ENCODE data around the gene CDPF1.
"Not testable (repeated sequence)": the region's sequence is repeated elsewhere in the genome, so short reads cannot be mapped to it uniquely, and the experiment has no call there.

CDPF1 gene

DNA sequence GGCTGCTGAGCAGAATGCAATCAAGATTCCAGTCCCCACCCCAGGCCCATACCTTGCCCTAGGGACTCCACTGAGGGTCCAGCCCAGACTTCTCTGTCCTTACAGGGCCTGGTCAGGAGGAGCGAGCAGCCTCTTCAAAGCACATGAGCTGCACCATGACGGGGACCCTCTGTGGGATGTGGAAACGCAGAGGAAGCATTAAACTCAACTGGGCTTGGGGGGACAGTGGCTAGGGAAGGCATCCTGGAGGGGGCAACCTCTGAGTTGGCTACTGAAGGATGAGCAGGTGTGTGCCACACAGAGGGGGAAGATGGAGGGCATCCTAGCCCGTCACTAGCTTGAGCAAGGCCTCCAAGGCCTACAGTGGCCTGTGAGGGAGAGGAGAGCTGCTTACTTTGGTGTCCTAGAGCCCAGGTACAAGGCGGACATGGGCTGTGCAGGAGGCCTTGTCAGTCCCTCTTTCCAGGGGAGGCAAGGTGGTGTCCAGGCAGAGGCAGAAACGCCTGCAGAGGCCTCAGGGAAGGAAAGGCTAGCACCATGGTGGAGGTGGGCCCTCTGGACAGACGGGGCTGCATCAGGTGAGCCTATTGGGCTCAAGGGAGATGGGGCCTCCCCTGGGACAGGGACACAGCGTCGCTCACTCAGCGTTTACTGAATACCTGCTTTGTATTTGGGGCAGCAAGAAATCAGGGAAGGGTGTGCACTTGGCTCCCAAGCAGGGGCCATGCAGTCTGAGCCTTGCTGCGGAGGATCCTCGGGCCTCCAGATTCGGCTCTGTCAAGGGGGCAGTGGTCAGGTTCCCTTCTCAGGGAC lies 32.0 kb upstream of the CDPF1 start:
- DNase-seq: no peak

DNA sequence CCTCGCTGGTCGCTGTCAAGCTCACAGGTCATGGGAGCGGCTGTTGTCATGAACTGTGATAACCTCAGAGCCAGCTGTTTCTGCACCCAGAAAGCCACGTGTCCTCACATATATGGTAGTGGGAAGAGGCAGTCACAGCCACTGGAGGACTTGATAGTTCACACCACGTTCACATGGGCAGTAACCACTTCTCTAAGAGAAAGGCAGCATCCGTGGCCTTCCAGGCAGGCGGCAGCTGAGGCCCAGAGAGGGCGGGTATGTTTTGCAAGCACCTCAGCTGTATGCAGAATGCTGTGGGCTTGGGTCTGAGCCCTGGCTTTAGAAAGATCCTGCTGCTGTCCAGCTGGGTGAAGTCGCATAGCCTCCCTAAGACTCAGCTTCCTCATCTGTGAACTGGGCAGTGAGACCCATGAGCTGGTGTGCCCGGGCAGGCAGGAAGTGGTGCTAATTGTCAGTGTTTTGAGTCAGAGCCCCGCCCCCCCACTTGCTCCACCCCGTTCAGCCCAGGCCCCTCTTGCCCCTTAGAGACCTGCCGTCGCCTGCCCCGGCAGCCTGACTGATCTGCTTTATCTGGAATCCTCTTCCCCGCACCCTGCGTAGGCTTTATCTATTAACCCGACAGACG lies 31.0 kb upstream of the CDPF1 start:
- no peak for DNase-seq

DNA sequence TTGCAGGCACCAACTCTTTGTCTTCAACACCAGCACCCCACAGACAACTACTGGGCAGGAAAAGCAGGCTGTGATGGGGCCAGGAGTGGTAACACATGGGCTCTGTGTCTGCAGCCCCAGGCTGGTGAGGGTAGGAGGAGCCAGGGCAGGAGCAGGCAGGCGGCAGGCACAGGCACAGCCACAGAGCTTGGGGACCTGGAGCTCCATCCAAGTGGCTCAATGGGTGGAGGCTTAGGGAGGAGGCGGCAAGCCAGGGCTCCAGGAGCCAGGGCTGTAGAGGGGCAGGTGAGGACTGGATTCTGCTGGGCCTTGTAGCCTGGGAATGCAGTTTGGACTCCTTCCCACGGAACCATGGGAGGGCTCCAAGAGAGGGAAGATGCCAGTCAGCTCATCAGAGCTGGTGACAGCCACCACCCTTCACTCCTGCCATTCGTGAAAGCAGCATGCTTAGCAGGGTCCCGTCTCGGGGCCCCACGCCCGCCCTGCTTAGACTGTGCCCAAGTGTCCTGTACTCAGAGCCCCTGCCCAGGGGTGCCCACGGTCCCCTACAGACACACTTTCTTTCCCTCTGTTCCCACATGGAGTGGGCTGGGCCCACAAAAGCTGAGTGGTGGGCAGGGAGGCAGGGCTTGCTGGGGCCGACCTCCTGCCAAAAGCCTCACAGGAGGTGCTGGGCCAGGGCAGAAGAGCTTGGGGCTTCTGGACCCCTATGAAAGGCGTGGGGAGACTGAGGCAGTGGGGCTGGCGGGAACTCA lies 30.1 kb upstream of the CDPF1 start:
- DNase-seq: no peak

DNA sequence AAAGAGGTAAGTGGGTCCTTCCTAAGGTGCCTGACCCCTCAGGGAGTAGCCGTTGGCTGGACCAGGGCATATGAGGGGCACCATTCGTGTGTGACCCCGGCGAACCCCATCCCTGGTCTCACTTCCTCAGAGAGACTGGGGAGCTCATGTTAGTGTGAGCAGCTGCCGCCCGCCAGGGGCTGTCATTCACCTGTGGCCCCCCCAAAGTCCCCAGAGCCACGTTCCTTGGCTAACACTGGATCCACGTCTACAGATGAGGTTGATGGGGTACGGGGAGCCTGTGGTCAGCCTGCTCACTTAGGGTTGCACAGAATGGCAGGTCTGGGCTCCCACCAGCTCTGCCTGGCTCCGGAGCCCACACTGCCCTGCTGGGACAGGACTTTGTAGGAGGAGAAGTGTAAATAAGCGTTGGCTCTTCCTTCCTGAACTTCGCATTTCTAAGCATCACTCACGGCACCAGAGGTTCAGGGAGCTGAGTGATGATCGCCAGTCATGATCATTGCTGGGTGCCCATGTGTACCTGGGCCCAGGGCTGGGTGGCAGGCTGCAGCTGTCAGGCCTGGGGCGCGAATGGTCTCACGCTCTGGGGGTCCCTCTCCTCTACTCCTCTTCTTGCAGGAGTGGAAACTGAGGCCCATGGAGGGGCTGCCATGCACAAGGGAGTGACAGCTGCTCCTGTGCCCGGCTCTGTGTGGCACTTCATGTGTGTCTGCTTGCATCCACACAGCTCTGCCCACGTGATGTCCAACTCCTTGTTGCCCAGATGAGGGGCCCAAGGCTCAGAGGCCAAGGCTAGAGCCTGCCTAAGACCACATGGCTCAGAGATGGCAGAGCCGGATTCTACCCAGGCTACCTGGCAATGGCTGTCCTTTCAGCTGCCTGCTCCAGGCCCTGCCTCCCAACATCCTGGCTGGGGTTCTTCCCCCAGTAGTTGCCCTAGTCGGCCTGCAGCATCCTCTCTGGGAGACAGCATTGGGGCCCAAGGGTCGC lies 28.9 kb upstream of the CDPF1 start:
- DNase-seq: no peak

DNA sequence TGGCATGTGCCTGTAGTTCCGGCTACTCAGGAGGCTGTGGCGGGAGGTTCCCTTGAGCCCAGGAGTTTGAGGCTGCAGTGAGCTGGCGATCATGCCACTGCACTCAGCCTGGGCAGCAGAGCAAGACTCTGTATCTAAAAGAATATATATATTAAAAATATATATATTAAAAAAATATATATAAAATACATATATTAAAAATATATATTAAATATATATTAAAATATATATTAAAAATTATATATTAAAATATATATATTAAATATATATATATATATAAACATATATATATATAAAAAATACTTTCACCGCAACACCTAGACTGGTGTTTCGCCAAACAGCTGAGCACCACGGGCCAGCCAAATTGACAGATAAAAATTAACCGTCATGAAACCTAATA lies 26.5 kb upstream of the CDPF1 start:
- no peak for DNase-seq

DNA sequence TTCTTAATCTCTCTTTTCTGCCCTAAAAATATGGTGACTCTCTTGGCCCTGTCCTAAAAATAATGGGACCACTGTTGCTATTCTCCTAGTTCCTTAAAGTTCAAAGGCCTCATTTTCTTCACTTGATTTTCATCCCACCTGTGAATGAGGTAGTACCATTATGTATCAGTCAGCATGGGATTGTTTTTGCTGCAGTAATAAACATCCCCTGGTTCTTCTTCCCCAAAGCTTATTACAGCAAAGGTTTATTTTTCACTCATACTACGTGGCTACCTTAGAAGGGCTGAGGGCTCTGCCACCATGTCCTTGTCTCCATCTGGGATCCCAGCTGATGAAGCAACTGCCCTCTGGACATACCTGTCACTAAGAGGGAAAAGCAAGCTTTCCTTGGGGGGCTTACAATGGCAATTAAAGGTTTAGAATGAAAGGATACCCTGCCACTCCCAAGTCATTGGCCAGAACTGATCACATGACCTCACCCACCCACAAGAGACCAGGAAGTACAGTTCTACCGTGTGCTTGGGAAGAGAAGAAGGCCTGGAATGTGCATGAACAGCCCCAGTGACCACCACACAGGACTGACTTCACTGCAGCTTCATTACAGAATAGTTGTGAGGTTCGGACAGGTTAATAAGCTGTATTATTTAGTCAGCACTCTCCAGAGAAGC lies 25.5 kb upstream of the CDPF1 start:
- DNase-seq: no peak

DNA sequence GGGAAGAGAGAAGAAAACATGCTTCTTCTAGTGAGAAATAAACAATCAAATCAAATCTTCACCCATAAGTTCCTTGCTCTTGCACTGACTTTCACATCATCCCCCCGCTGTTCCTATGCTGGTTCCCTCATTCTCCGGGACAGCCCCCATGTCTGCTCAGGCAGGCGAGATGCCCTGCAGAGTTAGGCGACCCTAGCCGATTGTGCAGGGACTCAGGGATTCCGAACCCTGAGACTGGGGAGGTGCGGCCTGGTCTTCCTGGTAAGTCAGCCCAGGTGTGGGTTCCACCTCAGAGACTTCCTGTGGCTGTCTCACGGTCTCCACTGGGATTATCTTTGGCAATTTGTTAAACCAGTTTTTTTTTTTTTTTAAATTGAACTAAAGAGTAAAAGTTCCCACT lies 24.3 kb upstream of the CDPF1 start:
- DNase-seq: no peak

DNA sequence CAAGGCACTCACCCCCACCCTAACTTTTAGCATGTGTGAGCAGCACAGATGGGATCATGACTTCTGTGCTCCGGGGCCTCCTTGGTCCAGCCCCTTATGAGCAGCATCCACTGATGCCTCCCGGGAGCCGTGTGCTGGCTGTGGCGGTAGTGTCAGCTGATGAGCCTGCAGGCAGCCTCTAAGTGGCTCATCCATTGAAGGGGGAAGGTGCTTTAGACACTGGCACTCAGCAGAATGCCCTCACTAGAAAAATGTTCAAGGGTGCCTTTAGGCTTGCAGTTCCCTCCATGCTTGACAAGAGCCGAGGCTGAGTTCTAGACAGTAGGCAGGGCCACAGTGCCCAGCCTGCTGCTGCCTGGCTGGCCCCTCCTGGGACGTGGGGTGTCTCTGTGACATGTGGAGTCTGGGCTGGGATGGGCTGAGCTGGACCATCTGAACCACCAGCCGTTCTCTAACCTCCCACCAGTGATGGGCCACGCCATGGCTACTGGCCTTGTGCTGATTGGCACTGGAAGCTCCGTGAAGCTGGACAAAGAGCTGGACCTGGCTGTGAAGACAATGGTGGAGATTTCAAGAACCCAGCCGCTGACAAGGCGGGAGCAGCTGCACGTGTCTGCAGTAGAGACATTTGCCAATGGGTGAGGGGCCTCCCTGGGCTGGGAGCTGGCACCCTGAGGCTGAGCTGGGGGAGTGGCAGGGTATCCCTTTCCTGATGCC lies 23.5 kb upstream of the CDPF1 start:
- DNase-seq: no peak

DNA sequence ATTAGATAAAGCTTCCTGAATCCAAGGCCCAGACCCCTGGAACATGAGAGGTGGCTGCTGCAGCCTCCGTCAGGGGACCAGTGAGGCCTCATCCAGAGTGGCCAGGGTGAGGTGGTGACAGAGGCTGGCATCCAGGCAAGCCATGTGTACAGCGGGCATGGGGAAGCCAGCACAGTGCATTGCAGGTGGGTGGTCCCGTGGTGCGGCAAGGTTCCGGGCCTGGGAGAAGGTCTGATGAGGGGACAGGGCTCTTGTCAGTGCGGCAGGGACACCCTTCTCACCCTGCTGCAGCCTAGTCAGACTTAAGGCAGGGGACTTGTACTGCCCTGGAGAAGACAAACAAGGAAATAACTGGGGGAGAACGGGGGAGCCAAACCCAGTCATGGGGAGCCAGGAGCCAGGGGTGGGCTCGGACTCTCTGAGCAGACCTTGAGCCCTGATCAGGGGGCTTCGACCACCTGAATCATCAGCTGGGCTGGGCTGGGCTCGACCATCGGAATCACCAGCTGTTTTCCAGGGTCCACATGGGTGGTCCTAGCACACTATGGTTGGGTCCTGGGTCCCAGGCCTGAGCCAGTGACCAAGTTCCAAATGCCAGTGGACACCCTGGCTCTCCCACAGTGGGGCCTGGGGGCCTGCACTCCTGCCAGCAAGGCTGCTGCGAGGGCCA lies 22.8 kb upstream of the CDPF1 start:
- no peak for DNase-seq

DNA sequence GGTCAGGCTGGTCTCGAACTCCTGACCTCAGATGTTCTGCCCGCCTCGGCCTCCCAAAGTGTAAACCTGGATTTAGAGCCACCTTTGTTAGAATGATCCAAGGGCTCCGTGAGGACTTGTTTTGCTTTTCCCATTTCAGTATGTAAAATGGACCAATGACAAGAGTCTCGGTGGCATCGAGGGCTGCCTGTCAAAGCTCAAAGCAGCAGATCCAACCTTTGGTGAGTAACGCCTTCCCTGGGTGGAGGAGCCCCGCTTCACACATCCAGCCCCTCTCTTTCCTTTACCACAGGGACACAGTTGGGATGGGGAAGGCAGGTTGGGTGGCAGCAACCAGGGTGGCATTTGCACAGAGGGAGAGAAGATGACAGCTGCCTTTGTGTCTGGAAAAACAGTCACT lies 22.1 kb upstream of the CDPF1 start:
- DNase-seq: no peak

DNA sequence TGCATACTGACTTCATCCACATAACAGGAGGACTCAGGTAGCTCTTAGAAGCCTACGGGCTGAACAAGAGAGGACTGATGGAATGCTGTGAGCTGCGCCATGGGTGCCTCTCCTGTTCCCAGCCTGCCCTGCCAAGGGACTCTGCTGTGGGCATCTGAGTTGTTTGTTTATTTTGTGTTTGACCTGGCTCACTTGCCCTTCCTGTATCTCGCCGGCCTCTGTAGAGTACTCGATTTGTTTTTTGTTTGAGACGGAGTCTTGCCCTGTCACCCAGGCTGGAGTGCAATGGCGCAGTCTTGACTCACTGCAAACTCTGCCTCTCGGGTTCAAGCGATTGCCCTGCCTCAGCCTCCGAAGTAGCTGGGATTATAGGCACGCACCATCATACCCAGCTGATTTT lies 19.5 kb upstream of the CDPF1 start:
- DNase-seq: no peak

DNA sequence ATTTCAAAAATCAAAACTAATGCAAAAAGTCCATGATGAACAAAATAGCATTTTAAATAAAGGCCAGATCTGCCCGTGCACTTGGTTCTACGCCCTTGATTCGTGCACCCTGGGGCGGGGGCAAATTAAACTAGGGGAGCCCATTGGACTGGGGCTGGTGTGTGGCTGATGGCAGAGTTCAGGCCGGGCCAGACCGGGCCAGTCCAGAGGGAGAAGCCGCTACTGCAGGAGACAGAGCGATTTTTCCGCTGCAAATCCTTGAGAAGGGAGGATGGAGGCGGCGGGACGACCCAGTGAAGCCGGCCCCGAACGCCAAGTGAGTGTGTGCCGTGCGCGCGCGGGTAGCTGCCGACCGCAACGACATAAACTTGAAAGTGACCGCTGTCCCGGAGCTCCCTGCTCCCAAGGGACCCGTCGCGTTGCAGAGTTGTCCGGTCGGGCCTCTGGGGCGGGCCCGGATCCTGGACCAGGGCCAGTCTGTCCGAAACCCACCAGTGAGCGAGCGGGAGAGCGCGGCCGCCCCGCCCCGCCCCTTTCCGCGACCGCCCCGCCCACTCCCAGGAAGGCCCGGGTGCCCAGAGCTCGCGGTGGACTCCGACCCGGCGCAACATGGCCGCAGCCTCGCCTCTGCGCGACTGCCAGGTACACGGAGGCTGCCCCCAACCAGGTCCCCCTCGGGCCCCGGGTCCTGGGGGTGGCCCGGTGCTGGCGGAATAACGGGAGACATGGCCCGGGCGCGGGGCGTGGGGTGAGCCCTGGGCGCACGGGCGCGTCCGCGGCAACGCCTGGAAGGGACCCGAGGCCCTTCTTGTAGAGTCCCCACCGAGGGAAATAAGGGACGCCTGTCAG lies 17.6 kb upstream of the CDPF1 start, which contains the start of gene TTC38:
Gene TTC38, plus strand, starts transcription at position 578 of the 849 bp plus-strand sequence. Its CDS starts 32 bp downstream, at position 610.
- no peak for DNase-seq

DNA sequence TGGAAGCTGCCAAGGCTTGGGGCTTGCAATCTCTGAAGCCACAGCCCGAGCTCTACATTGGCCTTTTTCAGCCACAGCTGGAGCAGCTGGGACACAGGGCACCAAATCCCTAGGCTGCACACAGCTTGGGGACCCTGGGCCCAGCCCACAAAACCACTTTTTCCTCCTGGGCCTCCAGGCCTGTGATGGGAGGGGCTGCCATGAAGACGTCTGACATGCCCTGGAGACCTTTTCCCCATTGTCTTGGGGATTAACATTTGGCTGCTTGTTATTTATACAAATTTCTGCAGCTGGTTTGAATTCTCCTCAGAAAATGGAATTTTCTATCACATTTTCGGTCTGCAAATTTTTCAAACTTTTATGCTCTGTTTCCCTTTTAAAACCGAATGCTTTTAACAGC lies 15.5 kb upstream of the CDPF1 start:
- DNase-seq: not testable (repeated sequence)

DNA sequence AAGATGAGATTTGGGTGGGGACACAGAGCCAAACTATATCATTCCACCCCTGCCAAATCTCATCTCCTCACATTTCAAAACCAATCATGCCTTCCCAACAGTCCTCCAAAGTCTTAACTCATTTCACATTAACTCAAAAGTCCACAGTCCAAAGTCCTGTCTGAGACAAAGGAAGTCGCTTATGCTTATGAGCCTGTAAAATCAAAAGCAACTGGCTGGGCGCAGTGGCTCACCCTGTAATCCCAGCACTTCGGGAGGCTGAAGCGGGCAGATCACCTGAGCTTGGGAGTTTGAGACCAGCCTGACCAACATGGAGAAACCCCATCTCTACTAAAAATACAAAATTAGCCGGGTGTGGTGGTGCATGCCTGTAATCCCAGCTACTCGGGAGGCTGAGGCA lies 14.4 kb upstream of the CDPF1 start:
- DNase-seq: not testable (repeated sequence)

DNA sequence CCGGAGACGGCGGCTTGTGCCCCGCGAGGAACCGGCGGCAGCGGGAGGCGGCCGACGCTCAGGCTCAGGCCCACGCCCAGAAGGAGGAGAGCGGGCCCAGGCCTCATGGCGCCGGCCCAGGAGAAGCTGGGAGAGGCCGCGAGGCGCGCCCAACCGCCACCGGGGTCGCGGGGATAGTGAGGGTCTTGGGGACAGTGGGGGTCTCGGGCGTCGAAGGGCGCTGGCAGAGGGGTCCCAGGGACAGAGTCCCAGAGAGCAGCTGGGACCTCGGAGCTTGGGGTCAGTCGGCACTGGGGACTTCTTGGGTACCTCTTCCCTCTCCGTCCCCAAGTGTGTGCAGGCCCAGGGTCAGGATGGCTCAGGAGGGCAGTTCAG lies 13.1 kb upstream of the CDPF1 start, which contains the start of gene PKDREJ:
Gene PKDREJ, minus strand, starts transcription at position 128 of the 375 bp plus-strand sequence. Its CDS starts 21 bp downstream, at position 107.
- DNase-seq: no peak

DNA sequence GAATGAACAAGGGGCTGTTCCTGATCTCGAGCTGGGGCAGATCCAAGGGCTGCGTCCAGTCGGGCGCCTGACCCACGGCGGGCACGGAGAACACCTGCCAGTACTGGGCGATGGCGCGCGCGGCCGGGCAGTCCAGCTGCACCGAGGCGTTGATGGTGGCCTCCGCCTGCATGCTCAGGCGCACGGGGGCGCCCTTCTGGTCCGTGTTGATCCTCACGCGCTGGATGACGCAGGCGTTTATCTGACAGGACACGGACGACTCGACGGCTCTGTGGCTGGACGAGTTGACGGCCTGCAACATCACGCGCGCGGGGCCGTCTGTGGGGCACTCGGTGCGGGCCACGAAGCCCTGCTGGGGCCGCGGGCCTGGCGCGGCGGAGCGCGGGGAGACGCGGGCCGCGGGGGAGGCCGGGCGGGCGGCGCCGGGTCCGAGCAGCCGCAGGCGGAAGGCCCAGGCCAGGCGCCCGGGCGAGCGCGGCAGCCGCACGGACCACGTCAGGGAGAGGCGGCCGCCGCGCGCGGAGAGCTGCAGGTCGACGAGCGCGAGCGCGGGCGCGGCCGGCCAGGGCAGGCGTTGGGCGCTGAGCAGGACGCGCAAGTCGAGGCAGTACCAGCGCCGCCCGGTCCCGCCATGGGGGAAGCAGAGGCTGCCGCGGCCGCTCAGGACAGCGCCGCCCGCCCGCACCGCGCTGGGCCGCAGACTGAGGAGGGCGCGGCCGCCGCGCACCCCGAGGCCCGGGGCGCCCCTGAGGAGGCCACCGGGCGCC lies 12.5 kb upstream of the CDPF1 start:
- DNase-seq: no peak

DNA sequence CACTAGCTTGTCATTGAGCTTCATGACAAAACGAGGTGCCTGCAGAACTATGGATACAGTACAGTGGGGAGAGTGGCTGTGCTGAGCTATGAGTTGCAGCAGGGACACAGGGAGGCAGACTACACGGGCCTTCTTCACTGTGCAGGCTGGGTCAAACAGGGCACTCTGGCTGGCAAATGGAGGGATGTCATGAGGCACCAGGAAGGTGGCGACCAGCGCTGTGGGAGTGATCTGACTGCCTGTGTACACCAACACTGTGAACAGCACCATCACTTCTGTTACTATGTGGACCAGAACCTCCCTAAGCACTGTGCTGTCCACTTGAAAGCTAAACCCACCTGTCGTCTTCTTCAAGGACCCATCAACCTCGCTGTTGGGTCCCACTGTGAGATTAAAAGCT lies 9.9 kb upstream of the CDPF1 start:
- no peak for DNase-seq

DNA sequence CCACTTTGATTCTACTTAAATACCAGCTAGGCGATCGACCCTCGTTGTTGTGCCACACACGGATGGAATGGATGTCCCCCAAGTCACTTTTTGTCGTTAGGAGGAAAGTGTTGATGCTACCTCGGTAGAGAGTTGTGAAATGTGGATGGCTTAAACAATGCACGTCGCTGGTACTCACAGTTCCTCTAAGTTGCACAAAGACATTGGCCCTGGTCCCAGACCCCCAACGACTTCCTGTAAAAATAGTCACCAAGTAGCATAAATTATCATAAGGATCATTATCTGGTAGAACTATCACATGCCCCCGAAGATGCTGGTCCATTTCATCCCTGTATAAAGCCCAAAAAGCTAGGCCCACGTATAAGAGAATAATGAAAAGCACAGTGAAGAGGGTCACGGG lies 9.3 kb upstream of the CDPF1 start:
- no peak for DNase-seq
